Measurements from ENCODE around the gene AGAP1.

DNA sequence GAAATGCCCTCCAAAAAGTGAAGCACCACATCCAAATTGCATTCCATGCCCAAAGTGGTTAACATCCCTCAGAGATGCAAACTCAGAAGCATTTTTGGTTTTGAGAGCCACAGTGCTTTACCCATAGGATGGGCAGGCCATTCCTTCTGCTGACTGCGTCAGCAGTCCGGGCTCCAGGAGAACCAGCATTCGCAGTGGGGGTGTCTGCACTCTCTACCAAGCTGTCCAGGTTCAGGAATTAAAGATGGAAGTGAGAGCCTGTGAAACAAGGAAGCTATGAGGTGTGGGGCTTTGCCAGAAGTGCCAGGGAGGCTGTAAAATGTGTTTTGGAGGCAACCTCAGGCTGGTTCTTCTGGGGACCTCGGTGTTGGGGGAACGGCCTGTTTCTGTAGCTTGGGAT lies 205.7 kb downstream of the AGAP1 start:
- TF ChIP-seq, protein P1, sequence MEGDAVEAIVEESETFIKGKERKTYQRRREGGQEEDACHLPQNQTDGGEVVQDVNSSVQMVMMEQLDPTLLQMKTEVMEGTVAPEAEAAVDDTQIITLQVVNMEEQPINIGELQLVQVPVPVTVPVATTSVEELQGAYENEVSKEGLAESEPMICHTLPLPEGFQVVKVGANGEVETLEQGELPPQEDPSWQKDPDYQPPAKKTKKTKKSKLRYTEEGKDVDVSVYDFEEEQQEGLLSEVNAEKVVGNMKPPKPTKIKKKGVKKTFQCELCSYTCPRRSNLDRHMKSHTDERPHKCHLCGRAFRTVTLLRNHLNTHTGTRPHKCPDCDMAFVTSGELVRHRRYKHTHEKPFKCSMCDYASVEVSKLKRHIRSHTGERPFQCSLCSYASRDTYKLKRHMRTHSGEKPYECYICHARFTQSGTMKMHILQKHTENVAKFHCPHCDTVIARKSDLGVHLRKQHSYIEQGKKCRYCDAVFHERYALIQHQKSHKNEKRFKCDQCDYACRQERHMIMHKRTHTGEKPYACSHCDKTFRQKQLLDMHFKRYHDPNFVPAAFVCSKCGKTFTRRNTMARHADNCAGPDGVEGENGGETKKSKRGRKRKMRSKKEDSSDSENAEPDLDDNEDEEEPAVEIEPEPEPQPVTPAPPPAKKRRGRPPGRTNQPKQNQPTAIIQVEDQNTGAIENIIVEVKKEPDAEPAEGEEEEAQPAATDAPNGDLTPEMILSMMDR (IDR thresholded peaks at IDR 0.05) = no peak
- TF ChIP-seq POLR2A (IDR thresholded peaks at IDR 0.05) = no peak
- TF ChIP-seq POLR2AphosphoS5 (IDR thresholded peaks at IDR 0.05) = no peak
- TF ChIP-seq EP300 (IDR thresholded peaks at IDR 0.05) = no peak

Measured in sigmoid colon (tissue), 4 donors.